Smooth muscle cell of trachea (primary cell): ENCODE results near the gene TMEM145. TPM values are rescaled to one million over a fixed set of nuclear protein-coding genes. Genes with fewer than 3 reads are reported as not detected.

Experiments
- total RNA-seq: library from RNA; depleted of rRNA; stranded (reverse); fragments of >200 nt; gene quantifications from 2 replicates; pipeline ENCODE4 v1.2.1, GENCODE V29; 2014

TMEM145 gene
- total RNA-seq: 0.33 TPM in 1 of 2 replicates, not detected in the other

DNA sequence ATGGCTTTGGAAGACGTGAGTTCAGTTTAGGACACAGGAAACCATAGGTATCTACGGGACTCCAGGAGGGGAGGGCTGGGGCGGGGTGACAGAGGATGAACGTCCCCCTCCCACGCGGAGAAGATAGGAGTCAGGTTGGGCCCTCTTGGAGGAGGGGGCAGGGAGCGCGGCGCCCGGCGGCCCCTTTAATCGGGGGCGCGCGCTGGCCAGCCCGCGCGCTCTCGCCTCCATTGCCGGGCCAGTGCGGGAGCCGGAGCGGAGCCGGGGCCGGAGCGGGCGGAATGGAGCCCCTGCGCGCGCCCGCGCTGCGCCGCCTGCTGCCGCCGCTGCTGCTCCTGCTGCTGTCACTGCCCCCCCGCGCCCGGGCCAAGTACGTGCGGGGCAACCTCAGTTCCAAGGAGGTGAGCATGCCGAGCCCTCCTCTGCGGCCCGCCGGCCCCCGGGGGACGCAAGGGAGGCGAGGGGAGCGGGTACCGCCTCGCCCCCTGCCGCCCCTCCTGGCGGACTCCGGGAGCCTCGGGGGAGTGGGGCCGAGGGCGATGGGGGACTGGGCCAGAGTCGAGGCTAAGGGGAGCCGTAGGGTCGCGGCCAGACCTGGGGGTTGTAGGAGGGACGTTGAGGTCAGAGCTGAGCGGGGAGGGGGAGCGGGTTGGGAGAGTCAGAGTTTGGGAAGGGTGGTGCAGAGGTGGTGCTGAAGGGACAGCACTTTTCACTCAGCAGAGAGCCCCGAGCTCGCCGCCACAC is at the start of gene TMEM145:
TMEM145 (plus strand) TSS at position 214 of the 744 bp plus-strand sequence; CDS start at position 282, 68 bp downstream.

DNA sequence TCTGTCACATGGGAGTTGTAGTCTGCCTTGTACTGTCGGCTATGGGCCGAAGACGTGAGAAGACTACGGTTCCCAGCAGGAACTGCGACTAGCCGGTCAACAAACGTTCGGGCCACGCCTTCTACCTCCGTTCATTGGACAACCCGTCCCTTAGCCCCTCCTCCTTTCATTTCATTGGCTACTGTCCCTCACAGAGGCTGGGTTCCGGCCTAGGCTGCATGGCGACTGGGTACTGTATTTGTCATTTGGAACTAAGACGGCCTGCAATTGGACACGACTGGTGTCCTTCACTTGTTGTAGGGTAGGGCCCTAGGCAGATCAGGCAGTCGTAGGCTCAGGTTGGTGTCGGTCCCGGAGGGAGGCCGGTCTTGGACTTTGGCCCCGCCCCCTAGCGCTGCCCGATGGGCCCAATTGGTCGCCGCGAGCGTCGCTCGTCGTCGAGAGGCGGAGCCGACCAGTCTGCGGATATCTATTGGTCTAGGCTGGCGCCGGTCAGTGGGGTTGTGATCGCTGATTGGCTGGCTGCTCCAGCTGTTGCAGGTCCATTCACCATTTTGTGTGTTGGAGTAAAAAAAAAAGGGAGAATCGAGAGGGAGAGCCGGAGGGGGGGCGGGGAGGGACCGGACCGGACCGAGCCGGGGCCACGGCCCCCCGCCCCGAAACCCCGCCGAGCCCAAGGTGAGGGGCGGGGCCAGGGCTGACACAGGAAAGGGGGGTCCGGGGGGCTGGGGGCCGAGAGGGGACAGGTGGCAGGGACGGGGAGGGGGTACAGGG is 44.2 kb upstream of the TMEM145 start, which contains the start of gene CIC:
CIC (plus strand) TSS at position 549 of the 774 bp plus-strand sequence. CDS start 2,532 bp downstream, outside the sequence.

DNA sequence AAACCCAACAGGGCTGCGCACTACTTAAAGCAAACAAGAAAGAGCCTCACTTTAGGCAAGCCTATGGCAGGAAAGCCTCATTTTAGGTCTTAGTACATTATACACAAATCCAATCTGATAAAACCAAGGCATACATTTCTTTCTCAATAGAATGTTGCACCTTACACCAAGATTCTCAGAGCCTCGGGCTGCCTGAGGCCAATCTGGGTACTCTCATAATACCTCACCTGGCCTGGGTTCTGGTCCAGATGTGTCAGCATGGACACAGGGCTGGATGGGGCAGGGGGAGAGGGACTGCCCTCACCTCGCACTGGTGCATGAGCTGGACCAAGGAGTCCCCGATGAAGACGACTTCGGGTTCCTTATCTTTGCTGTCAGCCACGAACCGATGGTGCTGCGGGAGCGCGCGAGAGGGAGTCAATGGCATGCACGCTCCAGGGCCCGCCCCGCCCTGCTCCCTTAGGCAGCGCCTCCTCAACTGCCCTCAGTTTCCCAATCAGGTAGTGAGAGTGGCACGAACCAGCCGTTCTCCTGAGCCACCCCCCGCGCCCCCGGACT is 11.4 kb upstream of the TMEM145 start, which contains the start of gene PRR19:
PRR19 (plus strand) TSS at position 487 of the 558 bp plus-strand sequence. CDS start 7,453 bp downstream, outside the sequence.

DNA sequence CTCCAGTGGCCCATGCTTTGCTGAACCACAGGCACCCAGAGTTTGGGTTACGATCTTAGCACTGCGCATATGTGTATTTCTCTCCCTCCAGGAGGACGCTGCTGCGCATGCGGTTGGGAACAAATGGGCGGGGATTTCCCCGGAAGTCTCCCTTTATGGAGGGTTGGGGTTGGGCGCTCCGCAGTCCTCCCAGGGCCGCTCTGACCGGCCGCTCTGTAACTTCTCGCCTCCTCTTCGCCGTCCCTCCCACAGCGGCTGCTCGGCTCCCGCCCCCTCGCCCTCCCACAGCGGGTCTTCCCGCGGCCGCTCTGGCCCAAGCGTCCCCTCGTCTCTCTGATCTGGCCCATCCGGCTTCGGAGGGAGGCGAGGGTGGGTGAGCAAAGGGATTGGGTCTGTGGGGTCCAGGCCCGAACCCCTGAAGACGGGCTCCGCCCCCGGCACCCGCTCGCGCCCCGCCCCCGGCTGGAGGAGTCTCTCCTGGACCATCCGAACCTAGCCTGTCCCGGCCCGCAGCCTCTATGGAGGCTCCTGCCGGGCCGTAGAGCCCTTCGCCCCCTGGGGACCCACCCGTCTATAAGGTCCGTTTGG is 12.3 kb downstream of the TMEM145 start, which contains the start of gene MEGF8:
MEGF8 (plus strand) TSS at position 328 of the 588 bp plus-strand sequence. CDS start 609 bp downstream, outside the sequence.

Other genes with a start within 250 kb of the TMEM145 start
- 0.58 and 0.66 TPM in 2 replicates for gene GRIK5, start 243.1 kb upstream of the TMEM145 start, total RNA-seq
- 10.8 and 15.7 TPM in 2 replicates for gene ZNF574, start 237.1 kb upstream of the TMEM145 start, total RNA-seq
- gene POU2F2, start 180.9 kb upstream of the TMEM145 start, total RNA-seq: 0.17 TPM in 1 of 2 replicates, not detected in the other
- gene DEDD2, start 95.6 kb upstream of the TMEM145 start, total RNA-seq: 19.2 and 22.0 TPM in 2 replicates
- 9.7 and 12.7 TPM in 2 replicates for gene ZNF526, start 93.0 kb upstream of the TMEM145 start, total RNA-seq
- gene GSK3A, start 70.7 kb upstream of the TMEM145 start, total RNA-seq: 14.7 and 17.9 TPM in 2 replicates
- gene ERF, start 58.2 kb upstream of the TMEM145 start, total RNA-seq: 26.0 and 31.9 TPM in 2 replicates
- gene CIC, start 44.1 kb upstream of the TMEM145 start, total RNA-seq: 43.5 and 44.0 TPM in 2 replicates
- gene PRR19, start 11.2 kb upstream of the TMEM145 start, total RNA-seq: 0.15 and 1.5 TPM in 2 replicates
- gene PAFAH1B3, start 10.7 kb upstream of the TMEM145 start, total RNA-seq: 14.9 and 46.7 TPM in 2 replicates
- gene MEGF8, start 12.3 kb downstream of the TMEM145 start, total RNA-seq: 30.3 and 65.5 TPM in 2 replicates
- not detected in 2 replicates for gene CNFN, start 77.0 kb downstream of the TMEM145 start, total RNA-seq
- gene LIPE, start 114.1 kb downstream of the TMEM145 start, total RNA-seq: 2.2 and 2.9 TPM in 2 replicates
- gene CXCL17, start 129.6 kb downstream of the TMEM145 start, total RNA-seq: not detected in 2 replicates
- gene CEACAM1, start 215.2 kb downstream of the TMEM145 start, total RNA-seq: not detected in 2 replicates